GM19467 (cell line): ENCODE data around the gene IFT52.

ENCODE experiments used
- ATAC-seq: cut with Tn5 transposase; IDR thresholded peaks from one replicate; pipeline ENCODE4 v1.9.1; 2021; ENCODE audit warnings: mild to moderate bottlenecking, moderate library complexity; ENCODE audit not compliant: unreplicated experiment

IFT52 gene

DNA sequence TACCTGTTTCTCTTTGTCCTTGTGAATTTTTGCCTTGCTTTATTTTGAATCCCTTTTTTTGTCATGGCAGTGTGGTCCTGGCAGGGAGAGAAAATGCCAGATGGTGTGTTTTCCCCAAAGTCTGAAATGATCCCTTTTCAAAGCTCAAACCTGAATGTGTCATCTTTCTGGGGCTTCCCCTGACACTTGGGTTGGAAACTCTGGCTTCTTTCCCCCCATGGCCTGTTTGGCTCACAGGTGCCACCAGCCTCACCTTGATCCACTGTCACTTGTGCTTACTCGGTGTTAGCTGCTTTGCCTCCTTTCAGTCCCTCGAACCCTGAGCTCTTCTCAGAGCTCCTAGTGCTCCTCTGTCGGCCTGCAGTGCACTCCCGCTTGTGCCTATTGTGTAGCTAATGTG lies 98.4 kb downstream of the IFT52 start:
- no peak for ATAC-seq

DNA sequence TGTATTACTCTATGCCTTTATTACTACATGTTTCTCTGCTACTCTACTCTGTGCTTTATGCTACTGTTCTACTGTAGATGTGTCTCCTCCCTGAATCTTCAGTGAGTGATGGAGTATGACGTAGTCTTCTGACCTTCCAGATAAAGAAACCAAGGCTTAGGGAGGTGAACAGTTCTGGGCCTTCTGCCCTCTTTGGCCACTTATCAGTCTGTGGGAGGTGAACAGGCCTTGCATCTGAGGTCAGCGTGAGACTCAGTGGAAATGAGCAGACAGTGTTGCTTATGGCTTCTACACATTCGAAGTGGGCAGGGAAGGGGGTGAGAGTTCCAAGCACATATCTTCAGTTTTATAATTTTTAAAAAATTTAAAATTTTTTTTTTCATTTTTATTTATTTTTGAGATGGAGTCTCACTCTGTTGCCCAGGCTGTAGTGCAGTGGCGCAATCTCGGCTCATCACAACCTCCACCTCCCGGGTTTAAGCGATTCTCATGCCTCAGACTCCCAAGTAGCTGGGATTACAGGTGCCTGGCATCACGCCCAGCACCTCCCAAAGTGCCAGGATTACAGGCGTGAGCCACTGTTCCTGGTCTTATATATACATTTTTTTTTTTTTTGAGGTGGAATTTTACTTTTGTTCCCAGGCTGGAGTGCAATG lies 100.3 kb downstream of the IFT52 start:
- no peak for ATAC-seq

DNA sequence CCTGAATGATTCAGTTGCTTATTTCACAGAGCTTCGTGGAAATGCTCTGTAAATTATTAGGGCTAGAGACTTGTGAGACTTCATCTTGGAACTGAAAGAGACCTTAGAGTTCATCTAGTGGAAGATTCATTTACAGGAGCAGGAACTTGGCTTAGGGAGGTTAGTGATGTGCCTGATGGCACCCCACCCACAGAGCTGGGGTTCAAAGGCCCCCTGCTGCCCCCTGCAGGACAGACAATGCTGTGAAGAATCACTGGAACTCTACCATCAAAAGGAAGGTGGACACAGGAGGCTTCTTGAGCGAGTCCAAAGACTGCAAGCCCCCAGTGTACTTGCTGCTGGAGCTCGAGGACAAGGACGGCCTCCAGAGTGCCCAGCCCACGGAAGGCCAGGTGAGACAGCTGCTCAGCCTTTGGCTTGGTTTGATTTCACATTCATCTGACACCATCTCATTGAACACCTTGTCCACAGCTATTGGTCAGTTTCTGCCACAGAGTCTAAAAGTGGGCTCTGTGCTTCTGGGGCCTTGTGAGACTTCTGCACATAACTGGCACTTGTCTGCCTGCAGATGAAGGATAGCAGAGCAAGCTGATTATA lies 101.3 kb downstream of the IFT52 start:
- ATAC-seq = no peak

DNA sequence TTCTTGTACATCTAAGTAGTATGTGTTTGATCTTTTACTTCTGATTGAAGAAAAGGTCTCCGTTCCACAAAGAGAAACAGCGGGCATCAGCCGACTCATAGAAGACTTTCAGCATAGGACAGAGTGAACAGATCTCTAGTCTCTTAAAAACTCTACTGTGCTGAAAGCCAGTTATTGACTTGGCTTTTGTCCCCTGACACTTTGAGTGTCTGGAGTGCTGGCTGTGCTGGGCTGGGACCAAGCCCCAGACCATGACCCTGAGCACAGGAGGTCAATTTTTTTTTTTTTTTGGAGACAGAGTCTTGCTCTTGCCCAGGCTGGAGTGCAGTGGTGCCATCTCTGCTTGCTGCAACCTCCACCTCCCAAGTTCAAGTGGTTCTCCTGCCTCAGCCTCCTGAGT lies 104.0 kb downstream of the IFT52 start:
- ATAC-seq = no peak

DNA sequence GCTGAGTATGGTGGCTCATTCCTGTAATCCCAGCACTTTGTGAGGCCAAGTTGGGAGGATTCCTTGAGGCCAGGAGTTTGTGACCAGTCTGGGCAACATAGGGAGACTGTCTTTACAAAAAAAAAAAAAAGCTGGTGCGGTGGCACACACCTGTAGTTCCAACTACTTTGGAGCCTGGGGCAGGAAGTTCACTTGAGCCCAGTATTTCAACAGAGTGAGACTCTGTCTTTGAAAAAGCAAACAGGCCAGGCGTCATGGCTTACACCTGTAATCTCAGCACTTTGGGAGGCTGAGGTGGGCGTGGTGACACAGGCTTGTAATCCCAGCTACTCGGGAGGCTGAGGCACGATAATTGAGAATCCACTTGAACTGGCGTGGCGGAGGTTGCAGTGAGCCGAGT lies 104.8 kb downstream of the IFT52 start:
- no peak for ATAC-seq
